ENCODE data around the gene RHPN2. TPM values are rescaled to one million over a fixed set of nuclear protein-coding genes. Genes with fewer than 3 reads are reported as not detected.

The RHPN2 gene
- total and polyA plus RNA-seq, 2 of the 13 experiments (the other 11 are each of a cell fraction or from before 2014, with no cell fraction given), result 20.3 to 48.0 TPM

GRCh38 chr19:32971715-32972540 is 92.8 kb downstream of the RHPN2 start, which contains the start of the genes CEP89 and FAAP24 (continued):
- TF ChIP-seq ZNF142 (CRISPR knock-in tag; IDR thresholded peaks at IDR 0.05) (no peak), ZXDC (CRISPR knock-in tag; IDR thresholded peaks at IDR 0.05) (no peak), ZNF589 (CRISPR knock-in tag; conservative IDR thresholded peaks at IDR 0.05) (no peak; the same call in 1 of the 2 replicates), ZNF678 (CRISPR knock-in tag; IDR thresholded peaks at IDR 0.05) (no peak), CREB3 (CRISPR knock-in tag; IDR thresholded peaks at IDR 0.05) (no peak), ZC3H4 (CRISPR knock-in tag; IDR thresholded peaks at IDR 0.05; ENCODE audit: borderline replicate concordance) (no peak), SOX5 (CRISPR knock-in tag; IDR thresholded peaks at IDR 0.05; ENCODE audit: borderline replicate concordance) (0 out of 2 replicates have a peak, but pooled peaks have one; percentile 24), ZNF839 (CRISPR knock-in tag; IDR thresholded peaks at IDR 0.05; ENCODE audit: borderline replicate concordance) (no peak), HIVEP1 (CRISPR knock-in tag; IDR thresholded peaks at IDR 0.05) (no peak), ZNF451 (CRISPR knock-in tag; IDR thresholded peaks at IDR 0.05) (no peak), ZBTB44 (CRISPR knock-in tag; IDR thresholded peaks at IDR 0.05) (no peak), FOXA1 (IDR thresholded peaks at IDR 0.05) (no peak), FOXA1 (CRISPR knock-in tag; IDR thresholded peaks at IDR 0.05) (no peak), NKX3-1 (CRISPR knock-in tag; IDR thresholded peaks at IDR 0.05) (no peak), ZBTB49 (CRISPR knock-in tag; IDR thresholded peaks at IDR 0.05; ENCODE audit: borderline replicate concordance) (no peak)

Measured in HepG2 (cell line).